COR-L47 (cell line): ENCODE data around the gene SORCS2.

ENCODE experiments used
- DNase-seq: peaks from one replicate; lab custom pipeline; 2025; lab: John Stamatoyannopoulos, UW

The SORCS2 gene

DNA sequence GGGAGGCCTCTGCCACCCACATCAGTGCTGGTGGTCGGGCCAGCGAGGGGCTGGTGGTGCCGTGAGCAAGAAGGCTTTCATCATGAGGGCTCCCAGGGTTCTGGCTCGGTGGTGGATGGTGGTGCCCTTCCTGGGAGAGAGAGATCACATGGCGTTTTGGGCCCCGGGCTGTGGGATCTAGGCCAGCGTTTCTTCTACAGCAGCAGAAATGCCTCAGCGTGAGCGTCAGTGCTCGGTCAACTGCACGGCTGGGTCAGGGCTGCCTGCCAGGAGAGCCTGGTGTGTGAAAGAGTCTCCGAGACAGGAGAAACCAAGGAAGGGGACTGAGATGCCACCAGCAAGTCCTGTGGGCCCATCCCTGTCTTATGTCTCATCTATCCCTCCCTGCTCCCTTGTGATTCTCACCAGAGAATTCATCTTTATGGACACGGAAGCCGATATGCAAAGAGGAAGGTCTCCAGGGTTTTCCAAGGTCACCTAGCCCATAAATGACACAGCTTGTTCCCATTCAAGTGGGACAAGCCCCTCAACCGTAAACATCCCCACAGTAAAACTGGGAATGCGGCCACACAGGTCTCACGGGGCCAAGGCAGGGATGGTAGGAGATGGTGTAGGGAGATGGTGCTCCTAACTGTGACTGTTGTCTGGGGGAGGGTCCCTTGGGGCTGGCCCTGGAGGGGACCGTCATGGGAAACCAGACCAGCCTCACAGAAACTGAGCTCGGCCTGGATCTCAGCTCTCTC, 99.2 kb downstream of the SORCS2 start:
- DNase-seq, result no peak

- DNase-seq, result no peak
Observed at GRCh38 chr4:7293703-7294102, 101.4 kb downstream of the SORCS2 start.

GRCh38 chr4:7294176-7294756, 101.9 kb downstream of the SORCS2 start:
- no peak for DNase-seq

DNA sequence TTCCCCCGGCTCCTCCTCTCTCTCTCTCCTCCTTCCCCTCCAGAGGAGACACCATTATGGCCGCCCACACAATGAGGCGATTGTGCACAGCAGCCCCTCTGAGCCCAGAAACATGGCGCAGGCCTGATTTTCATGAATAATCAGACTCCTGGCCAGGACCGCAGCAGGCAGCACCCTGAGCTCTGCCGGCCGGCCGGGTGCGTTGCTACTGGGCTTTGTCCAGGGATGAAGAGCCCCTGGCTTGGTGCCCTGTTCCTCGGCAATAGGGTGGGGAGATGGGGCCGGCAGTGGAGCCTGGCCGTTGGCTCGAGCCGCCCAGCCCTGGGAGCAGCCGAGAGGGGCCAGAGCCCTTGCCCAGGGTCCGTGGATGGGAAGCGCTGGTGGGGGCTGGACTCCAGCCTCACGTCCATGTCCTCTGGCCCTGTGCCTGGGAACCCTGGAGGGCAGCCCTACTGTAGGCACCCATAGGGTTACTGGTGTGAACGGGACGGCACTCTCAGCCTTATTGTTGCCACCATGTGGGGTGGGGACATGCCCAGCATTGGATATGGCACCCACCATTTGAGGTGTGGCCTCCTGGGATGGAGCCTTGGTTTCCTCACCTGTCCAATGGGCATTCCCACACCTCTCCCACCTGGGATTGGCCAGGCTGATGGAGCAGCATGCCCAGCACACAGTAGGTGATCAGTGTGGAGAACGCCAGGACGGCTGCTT, 103.0 kb downstream of the SORCS2 start:
- no peak for DNase-seq

DNA sequence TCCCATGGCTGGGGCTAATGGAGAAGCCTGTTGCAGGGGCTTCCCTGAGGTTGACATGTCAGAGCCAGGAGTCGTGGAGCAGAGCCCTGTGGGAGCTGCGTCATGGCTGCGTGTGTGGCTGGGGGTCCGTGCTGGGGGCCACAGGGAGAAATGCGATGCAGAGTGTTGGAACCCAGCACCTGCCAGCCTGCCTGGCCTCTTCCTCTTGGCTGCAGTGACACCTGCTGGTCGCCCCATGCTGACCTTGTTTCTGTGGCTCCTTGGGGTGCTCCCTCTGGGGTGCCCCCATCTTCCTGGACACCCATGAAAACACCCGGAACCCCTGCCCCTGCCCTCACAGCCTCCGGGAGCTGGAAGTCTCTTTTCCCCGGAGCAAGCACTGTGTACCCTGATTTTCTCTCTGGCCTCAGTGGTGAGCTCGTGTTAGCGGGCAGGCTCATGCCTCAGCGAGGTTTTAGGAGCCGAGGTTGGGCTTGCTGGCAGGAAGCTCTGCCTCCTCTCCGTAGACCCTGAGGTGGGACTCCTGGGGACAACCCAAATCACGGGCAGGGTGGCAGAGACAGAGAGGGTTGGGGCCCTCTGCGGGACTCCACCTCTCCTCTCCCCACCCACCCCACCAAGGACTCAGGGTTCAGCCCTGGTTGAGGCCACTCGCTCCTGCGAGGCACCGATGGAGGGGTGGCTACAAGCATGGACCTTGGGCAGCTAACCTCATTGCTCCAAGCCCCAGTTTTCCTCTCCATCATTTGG, 103.7 kb downstream of the SORCS2 start:
- no peak for DNase-seq

DNA sequence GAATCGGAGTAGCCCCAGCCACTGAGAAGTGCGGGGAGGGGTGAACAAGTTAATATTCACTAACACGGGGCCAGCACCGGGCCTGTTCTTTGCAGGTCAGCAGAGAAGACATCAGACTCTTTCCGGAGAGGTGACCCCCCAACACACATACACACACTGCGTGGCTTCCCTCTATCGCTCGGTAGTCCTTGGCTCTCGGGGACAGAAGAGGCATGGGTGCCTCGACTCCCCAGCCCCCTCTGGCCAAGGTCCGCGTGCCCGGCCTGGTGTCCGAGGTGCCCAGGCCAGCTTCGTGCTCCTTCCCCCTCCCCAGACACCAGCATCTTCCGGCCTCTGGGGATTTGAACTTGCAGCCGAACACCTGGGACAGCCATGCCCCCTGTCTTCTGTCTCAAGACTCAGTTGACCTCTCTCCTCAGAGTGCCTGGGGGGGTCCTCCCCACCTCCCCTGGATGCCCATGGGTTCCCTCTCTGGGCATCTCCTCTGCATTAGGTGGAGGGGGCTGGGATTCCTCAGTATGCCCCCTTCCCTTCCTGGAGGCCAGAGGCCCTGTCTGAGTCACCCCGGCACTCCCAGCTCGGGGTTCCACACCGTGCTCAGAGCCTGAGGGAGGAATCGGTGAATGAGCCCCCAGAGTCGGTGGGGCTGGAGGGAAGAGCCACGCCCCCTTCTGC, 104.5 kb downstream of the SORCS2 start:
- DNase-seq, result no peak

- no peak for DNase-seq
Observed at GRCh38 chr4:7297374-7297773, 105.0 kb downstream of the SORCS2 start.

- no peak for DNase-seq
Observed at GRCh38 chr4:7297881-7298280, 105.5 kb downstream of the SORCS2 start.

GRCh38 chr4:7298619-7299009, 106.3 kb downstream of the SORCS2 start:
- DNase-seq, result no peak

DNA sequence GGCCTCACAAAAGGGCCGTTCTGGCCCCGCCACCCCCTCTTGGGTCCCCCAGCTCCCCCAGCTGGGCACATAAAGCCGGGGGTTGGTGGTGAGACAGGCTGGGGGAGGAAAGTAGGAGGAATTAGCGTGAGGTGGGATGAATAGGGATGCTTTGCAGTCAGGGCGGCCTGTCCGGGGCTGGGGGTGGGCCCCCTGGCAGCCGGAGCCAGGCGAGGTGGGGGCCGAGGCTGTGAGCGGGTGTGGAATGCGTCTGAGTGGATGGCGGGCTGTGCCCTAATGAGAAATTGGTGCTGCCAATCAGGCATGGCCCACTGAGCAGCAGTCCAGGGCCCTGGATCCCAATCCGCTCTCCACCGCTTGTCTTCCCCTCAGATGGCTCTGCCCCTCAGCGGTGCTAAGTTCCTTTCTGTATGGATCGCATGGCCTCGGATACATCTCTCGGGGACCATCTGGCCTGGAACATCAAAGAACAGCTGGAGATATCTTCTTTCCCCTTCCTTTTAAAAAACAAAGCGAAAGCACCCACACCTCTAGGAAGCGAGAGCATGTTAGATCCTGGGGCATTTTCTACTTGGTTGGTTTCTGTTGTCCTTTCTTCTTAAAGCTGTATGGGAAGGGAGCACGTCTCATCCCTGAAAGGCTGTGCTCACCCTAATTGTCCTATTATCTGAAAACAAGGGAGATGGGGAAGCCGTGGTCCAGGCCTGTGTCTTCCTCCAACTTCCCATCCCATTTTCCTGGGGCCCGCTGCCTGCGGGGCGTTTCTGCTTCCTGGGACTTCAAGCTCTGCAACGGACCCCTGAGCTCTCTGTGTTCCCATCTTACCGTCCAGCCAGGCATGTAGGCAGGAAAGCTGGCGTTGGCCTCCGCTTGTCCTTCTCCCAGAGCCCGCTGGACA, 106.9 kb downstream of the SORCS2 start:
- DNase-seq, result no peak

DNA sequence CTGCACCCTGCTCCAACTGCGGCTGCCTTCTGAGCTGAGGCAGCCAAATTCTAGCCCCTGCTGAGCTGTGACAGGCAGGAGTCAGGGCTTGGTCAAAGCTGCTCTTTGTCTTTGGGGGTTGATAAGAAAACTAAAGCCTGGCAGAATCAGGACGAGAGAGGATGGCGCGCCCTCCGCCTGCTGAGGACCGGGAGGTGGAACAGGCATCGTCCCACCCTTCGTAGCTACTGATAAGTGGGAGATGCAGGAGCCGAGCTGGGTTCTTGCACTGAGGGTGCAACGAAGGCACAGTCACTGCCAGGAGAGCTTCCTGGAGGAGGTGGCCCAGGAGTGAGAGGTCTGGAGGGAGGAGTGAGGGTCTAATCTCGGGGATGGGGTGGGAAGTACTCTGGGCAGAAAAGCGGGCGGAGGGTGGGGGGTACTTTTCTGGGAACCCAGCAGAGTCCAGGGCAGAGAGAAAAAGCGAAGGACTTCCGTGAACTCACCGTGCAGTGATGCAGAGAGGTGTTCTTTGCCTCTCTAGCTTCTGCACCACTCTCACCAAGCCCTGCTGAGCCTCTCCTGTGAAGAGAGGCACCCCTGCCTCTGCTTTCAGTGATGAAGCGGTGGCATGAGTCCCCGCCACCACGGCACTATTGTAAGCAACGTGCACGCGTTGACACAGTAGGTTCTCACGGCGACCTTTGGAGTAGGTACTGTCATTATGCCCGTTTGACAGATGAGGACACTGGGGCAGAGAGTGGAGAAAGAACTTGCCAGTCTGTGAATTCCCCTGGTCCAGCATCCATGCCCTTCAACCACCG, 107.8 kb downstream of the SORCS2 start:
- DNase-seq, result no peak

- no peak for DNase-seq
Observed at GRCh38 chr4:7300711-7301095, 108.4 kb downstream of the SORCS2 start.

DNA sequence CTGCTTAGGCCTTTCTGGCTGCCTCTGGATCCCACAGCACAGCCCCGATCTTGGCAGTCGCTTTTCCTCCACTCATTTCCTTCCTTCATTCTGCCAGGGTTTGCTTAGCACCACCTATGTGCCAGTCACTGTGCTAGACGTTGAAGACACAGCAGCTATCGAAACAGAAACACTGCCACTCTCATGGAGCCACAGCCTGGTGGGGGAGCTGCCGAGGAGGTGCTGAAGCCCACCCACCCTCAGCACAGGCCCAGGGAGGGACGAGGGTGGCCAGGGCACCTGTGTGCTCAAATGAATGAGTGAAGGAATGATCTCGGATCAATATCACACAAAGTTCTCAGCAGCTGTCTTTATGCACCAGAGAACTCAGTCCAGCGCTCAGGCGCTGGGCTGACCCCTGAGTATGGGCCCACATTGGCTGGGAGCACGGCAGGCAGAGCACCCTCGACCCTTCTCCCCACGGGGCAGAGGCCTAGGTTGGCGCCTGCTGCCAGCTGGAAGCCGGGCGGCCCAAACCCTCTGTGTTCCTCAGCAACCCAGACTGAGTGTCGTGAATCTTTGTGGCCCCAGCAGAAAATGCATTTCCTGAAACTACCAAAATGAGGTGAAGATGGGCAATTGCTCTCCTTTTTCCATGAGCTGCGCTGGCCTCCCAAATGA, 108.9 kb downstream of the SORCS2 start:
- DNase-seq, result no peak

DNA sequence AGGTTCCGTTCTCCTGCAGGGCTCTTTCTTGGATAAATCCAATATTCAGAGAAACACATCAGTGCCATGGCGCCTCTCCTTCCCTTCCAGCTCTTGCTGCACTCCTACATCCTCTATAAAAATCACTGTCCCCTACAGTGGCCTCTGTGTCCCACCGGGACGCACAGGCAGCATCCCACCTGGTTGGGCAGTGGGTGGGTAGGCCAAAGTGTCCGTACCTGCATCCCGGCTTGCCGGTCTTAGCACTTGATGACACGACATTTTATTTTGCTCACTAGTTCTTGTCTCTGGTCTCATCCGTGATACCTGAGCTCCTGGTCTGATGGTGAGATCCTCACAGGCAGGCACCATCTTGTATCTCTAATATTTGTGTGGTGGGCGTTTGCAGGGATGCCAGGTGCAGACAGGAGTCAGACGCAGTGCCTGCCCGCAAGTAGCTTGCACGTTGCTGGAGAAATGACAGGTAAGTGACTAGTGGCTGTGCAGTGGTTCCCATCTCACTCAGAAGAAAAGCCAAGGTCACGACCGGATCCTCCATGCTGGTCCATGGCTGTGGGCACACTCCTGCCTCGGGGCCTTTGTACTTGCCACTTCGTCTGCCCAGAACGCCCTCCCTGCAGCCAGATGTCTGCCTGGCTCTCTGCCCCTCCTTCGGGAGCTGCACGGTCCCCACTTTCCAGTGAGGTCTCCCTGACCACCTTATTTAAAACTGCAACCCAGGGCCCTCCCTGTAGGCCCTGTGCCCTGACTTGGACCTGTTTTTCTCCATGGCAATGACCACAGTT, 109.7 kb downstream of the SORCS2 start:
- no peak for DNase-seq

DNA sequence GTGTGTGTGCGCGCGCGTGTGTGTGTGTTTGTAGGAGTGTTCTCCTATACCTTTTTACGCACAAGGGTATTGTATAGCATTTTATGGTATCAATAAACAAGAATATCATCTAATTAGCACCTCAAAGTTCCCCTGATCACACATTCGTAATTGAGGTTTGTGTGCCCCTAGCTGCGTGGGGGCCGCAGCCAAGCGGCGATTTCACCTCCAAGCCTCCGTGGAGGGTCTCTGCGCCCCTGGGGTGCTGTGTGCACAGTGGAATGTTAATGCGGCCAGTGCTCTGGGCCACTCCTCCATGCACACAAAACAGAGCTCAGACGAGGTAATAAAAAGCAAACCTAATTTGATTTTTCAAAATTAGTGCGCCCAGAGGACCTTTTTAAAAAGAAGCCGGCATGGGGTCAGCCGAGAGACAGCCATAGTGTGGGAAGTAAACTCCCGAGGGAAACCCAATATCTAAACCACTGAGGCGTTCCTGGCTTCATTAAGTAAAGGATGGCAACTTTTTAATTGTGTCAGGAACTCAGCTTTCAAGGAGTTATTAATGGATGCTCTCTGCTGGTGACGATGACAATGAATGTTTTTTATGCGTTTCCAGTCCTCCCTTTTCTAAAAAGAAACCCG, 110.6 kb downstream of the SORCS2 start:
- DNase-seq, result no peak

GRCh38 chr4:7303561-7303960, 111.2 kb downstream of the SORCS2 start:
- no peak for DNase-seq

DNA sequence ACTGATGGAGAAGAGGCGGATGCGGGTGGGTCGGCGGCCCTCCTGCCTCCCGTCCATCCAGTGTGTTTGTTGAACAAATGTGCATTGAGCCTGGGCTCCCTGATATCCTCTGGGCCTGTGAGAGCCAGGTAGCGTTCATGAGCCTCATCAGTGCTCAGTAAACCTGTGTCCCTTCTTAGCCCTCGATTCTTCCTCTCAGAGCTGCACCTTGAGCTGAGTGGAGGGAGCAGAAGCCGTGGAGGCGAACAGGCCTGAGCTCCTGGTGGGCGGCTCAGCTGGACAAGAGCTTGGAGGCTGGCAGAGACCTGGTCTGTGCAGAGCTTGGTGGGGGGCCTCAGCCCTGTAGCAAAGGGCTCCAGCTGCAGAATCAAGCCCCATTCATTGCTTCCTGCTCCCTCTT, 112.1 kb downstream of the SORCS2 start:
- no peak for DNase-seq
